ENCODE results near the gene CYP24A1.

Gene CYP24A1

GRCh38 chr20:54122681-54123586 lies 50.9 kb downstream of the CYP24A1 start:
- TF ChIP-seq CTCF (IDR thresholded peaks at IDR 0.05), result no peak

DNA sequence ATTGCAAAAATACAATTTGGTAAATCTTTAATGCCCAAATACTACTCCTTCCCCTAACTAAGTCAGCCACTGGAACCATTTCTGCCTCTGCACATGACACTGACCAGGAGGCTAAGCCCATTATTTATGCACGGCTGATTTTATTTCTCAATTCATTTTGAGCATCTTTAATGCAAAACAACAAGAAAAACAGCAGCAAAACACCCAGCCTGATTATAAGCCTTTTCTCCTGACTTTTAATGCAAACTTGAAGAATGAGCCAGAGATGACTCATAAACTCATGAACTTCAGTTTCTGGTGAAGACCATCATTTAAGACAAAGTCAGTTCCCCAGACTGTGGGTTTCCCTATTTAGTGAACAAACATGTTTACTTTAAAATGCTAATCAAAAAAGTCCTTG lies 51.6 kb downstream of the CYP24A1 start:
- no peak for TF ChIP-seq CTCF (IDR thresholded peaks at IDR 0.05)

GRCh38 chr20:54119744-54120143 lies 54.0 kb downstream of the CYP24A1 start:
- TF ChIP-seq CTCF (IDR thresholded peaks at IDR 0.05), result no peak

- no peak for TF ChIP-seq CTCF (IDR thresholded peaks at IDR 0.05)
Observed at GRCh38 chr20:54118220-54119001, 55.4 kb downstream of the CYP24A1 start.

- TF ChIP-seq CTCF (IDR thresholded peaks at IDR 0.05), result no peak
Observed at GRCh38 chr20:54116550-54117235, 57.1 kb downstream of the CYP24A1 start.

GRCh38 chr20:54115172-54115854 lies 58.5 kb downstream of the CYP24A1 start:
- no peak for TF ChIP-seq CTCF (IDR thresholded peaks at IDR 0.05)

DNA sequence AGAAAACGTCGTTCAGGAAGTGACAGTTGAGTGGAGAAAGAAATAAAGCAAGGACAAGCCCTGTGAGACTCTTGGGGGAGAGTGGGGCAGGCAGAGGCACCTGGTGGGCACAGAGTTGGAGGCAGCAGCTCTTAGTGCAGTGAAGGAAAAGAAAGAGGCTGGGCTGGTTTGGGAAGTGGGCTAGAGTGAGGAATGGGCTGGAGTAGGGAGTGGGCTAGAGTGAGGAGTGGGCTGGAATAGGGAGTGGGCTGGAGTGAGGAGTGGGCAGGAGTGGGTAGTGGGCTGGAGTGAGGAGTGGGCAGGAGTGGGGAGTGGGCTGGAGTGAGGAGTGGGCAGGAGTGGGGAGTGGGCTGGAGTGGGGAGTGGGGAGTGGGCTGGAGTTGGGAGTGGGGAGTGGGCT lies 59.7 kb downstream of the CYP24A1 start:
- TF ChIP-seq CTCF (IDR thresholded peaks at IDR 0.05), result no peak

Measured in LNCAP (cell line).